H9 (cell line): ENCODE measurements around the gene CPNE7. TPM values are rescaled to one million over a fixed set of nuclear protein-coding genes. Genes with fewer than 3 reads are reported as not detected.

Experiments used
- DNase-seq: peaks from one replicate; pipeline ENCODE4 v3.0.0-alpha.2; 2017
- H2AFZ ChIP-seq: one replicate; pipeline ENCODE4 v1.6.1; 2013; ENCODE audit warnings: mild to moderate bottlenecking, low read length, control low read depth, moderate library complexity
- H2AK5ac ChIP-seq: 2 replicates; pipeline ENCODE4 v1.6.1; 2013; ENCODE audit warnings: low read length, control low read depth, mixed read lengths; ENCODE audit not compliant: insufficient read length
- H2BK120ac ChIP-seq: one replicate; pipeline ENCODE4 v1.6.1; 2013; ENCODE audit warnings: low read depth, mild to moderate bottlenecking, low read length, control low read depth, inconsistent platforms; ENCODE audit not compliant: poor library complexity, severe bottlenecking
- H2BK12ac ChIP-seq: 2 replicates; pipeline ENCODE4 v1.6.1; 2013; ENCODE audit warnings: low read length, control low read depth, mixed read lengths, low read depth; ENCODE audit not compliant: insufficient read length
- H2BK15ac ChIP-seq: 2 replicates; pipeline ENCODE4 v1.6.1; 2013; ENCODE audit warnings: low read depth, low read length, control low read depth
- H2BK20ac ChIP-seq: one replicate; pipeline ENCODE4 v1.6.1; 2013; ENCODE audit warnings: low read depth, mild to moderate bottlenecking, low read length, control low read depth, inconsistent platforms; ENCODE audit not compliant: poor library complexity, severe bottlenecking
- H2BK5ac ChIP-seq: 2 replicates; pipeline ENCODE4 v1.6.1; 2013; ENCODE audit warnings: low read length, control low read depth, mixed read lengths; ENCODE audit not compliant: insufficient read length
- H3K14ac ChIP-seq: 2 replicates; pipeline ENCODE4 v1.6.1; 2013; ENCODE audit warnings: low read length, control low read depth; ENCODE audit not compliant: insufficient read depth
- H3K18ac ChIP-seq: 2 replicates; pipeline ENCODE4 v1.6.1; 2013; ENCODE audit warnings: low read depth, mild to moderate bottlenecking, mixed read lengths, low read length, control low read depth; ENCODE audit not compliant: insufficient read length
- H3K23ac ChIP-seq: 2 replicates; pipeline ENCODE4 v1.6.1; 2013; ENCODE audit warnings: low read length, control low read depth, mixed read lengths, low read depth; ENCODE audit not compliant: insufficient read length
- H3K23me2 ChIP-seq: 2 replicates; pipeline ENCODE4 v1.6.1; 2013; ENCODE audit warnings: low read depth, mild to moderate bottlenecking, mixed read lengths, low read length, control low read depth; ENCODE audit not compliant: insufficient read length, poor library complexity, severe bottlenecking
- H3K27ac ChIP-seq: 2 replicates; pipeline ENCODE4 v1.5.1; 2013; ENCODE audit warnings: low read length, control low read depth, mixed read lengths, low read depth; ENCODE audit not compliant: insufficient read length
- H3K27me3 ChIP-seq: 2 replicates; pipeline ENCODE4 v1.6.1; 2013; ENCODE audit warnings: low read length, control low read depth, inconsistent platforms; ENCODE audit not compliant: insufficient read depth
- H3K4ac ChIP-seq: 2 replicates; pipeline ENCODE4 v1.6.1; 2013; ENCODE audit warnings: low read depth, mild to moderate bottlenecking, control low read depth, inconsistent platforms, low read length, moderate library complexity
- H3K4me1 ChIP-seq: 2 replicates; pipeline ENCODE4 v1.6.1; 2013; ENCODE audit warnings: low read length, control low read depth, inconsistent platforms; ENCODE audit not compliant: insufficient read depth
- H3K4me2 ChIP-seq: 2 replicates; pipeline ENCODE4 v1.6.1; 2013; ENCODE audit warnings: low read length, control low read depth, mixed read lengths; ENCODE audit not compliant: insufficient read length, insufficient read depth
- H3K56ac ChIP-seq: 2 replicates; pipeline ENCODE4 v1.6.1; 2013; ENCODE audit warnings: low read depth, mild to moderate bottlenecking, mixed read lengths, low read length, control low read depth; ENCODE audit not compliant: insufficient read length
- H3K79me1 ChIP-seq: 2 replicates; pipeline ENCODE4 v1.6.1; 2013; ENCODE audit warnings: low read depth, mild to moderate bottlenecking, moderate library complexity, low read length, control low read depth, inconsistent platforms; ENCODE audit not compliant: insufficient read depth, poor library complexity, severe bottlenecking
- H3K79me2 ChIP-seq: 2 replicates; pipeline ENCODE4 v1.6.1; 2013; ENCODE audit warnings: low read length, control low read depth, inconsistent platforms; ENCODE audit not compliant: insufficient read depth
- H3K9ac ChIP-seq: 2 replicates; pipeline ENCODE4 v1.6.1; 2013; ENCODE audit warnings: low read length, control low read depth, mixed read lengths; ENCODE audit not compliant: insufficient read length; ENCODE audit errors: extremely low read depth
- H3K9me3 ChIP-seq: one replicate; pipeline ENCODE4 v1.6.1; 2013; ENCODE audit warnings: low read depth, low read length, inconsistent platforms; ENCODE audit not compliant: control insufficient read depth
- H3T11ph ChIP-seq: one replicate; pipeline ENCODE4 v1.6.1; 2013; ENCODE audit warnings: mild to moderate bottlenecking, low read length, control low read depth, inconsistent platforms
- H4K20me1 ChIP-seq: one replicate; pipeline ENCODE4 v1.6.1; 2013; ENCODE audit not compliant: control insufficient read depth, insufficient read length, insufficient read depth
- H4K5ac ChIP-seq: 2 replicates; pipeline ENCODE4 v1.6.1; 2013; ENCODE audit warnings: low read depth, mild to moderate bottlenecking, mixed read lengths, low read length, control low read depth; ENCODE audit not compliant: insufficient read length
- H4K8ac ChIP-seq: replicated peaks from 2 replicates; pipeline ENCODE4 v1.6.1; 2013; ENCODE audit warnings: low read length, control low read depth, mixed read lengths, low read depth; ENCODE audit not compliant: insufficient read length
- H4K91ac ChIP-seq: 2 replicates; pipeline ENCODE4 v1.6.1; 2013; ENCODE audit warnings: low read depth, mild to moderate bottlenecking, moderate library complexity, mixed read lengths, low read length, control low read depth; ENCODE audit not compliant: insufficient read length
- H3K27ac Mint-ChIP-seq, 3 experiments: 2 replicates in 2 of 3; 3 replicates in 1 of 3; pipeline ENCODE4 v1.8.0; 2020 to 2021; ENCODE audit warnings: mixed read lengths in 3 of 3, mild to moderate bottlenecking in 1 of 3, moderate library complexity in 1 of 3
- H3K27me3 Mint-ChIP-seq: 2 replicates; pipeline ENCODE4 v1.8.0; 2021; ENCODE audit warnings: low read depth, mild to moderate bottlenecking, moderate library complexity, mixed read lengths
- H3K36me3 Mint-ChIP-seq, 3 experiments: 2 replicates in 2 of 3; 3 replicates in 1 of 3; pipeline ENCODE4 v1.8.0; 2020 to 2021; ENCODE audit warnings: low read depth in 3 of 3, mixed read lengths in 3 of 3; ENCODE audit not compliant: insufficient read depth in 1 of 3
- H3K4me1 Mint-ChIP-seq, 2 experiments: 2 replicates each; pipeline ENCODE4 v1.8.0; 2020; ENCODE audit warnings: mixed read lengths in 2 of 2
- H3K4me3 Mint-ChIP-seq, 2 experiments: 2 replicates in 1 of 2; 3 replicates in 1 of 2; pipeline ENCODE4 v1.8.0; 2020 to 2021; ENCODE audit warnings: mild to moderate bottlenecking in 2 of 2, mixed read lengths in 2 of 2, moderate library complexity in 1 of 2
- H3K9me3 Mint-ChIP-seq, 2 experiments: 2 replicates in 1 of 2; 3 replicates in 1 of 2; pipeline ENCODE4 v1.8.0; 2020; ENCODE audit warnings: mild to moderate bottlenecking in 2 of 2, mixed read lengths in 2 of 2, moderate library complexity in 1 of 2
- whole genome bisulfite sequencing: extraction: QIAGEN DNeasy Blood & Tissue Kit; methylation state at CpG from one replicate; pipeline ENCODE4 v1.1.7; 2013; ENCODE audit warnings: missing lambda C conversion rate, low lambda C conversion rate, mixed read lengths; ENCODE audit not compliant: insufficient read length; ENCODE audit errors: extremely low coverage; 5-methylcytosine and 5-hydroxymethylcytosine counted together
- total RNA-seq: library from RNA; stranded (reverse); gene quantifications from 2 replicates; pipeline ENCODE4 v1.2.1, GENCODE V29; 2021
- TF ChIP-seq, protein P1 (sequence below): fragments of 200-600 bp; sonication (generic); conservative IDR thresholded peaks from 3 replicates; pipeline ENCODE4 v1.8.0; 2021; ENCODE audit warnings: antibody characterized with exemption, mild to moderate bottlenecking

Gene CPNE7
- total RNA-seq, 1 experiment from 2014 or later = 23.4 TPM

DNA sequence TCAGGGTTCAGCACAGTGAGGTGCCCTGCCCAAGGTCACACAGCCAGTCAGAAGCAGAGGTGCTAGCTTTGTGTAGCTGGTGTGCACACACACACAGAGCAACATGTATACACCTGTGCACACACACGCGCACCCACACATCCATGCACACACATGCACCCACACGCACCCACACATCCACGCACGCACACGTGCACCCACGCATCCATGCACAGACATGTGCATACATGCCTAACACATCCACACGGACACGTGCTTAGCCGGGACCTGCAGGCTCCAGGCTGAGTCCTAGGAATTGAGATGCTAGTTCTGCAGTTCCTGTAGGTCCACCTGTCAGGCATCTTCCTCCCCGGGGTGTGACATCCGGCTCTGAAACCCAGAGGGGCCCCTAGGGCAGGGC is 24.9 kb downstream of the CPNE7 start:
- no peak overlapping the region for H4K8ac ChIP-seq
- WGBS = no CpG with 5 or more reads among the region's 12 CpGs

More for the DNA sequence above, 24.9 kb downstream of the CPNE7 start:
- Histone ChIP-seq H3K9me3 (no peaks in the 10 kb centered on the region), H4K5ac (no peak overlapping the region), H3K18ac (no peak overlapping the region), H2BK12ac (no peak overlapping the region), H3K4me1 (no peaks in the 10 kb centered on the region; the same call in 1 of the 2 replicates), H4K20me1 (no peaks in the 10 kb centered on the region), H3K27me3 (no peaks in the 10 kb centered on the region), H3K79me2 (no peaks in the 10 kb centered on the region), H2AK5ac (no peak overlapping the region), H3K27ac (no peak overlapping the region), H2BK20ac (no peak overlapping the region), H3K23ac (no peak overlapping the region), H2AFZ (no peak overlapping the region), H3K4me2 (no peak overlapping the region), H3K23me2 (no peaks in the 10 kb centered on the region), H2BK120ac (no peak overlapping the region), H3K4ac (no peak overlapping the region), H2BK15ac (no peak overlapping the region), H3K56ac (no peak overlapping the region), H3K14ac (no peak overlapping the region), H3K9ac (no peak overlapping the region), H3T11ph (no peak overlapping the region), H2BK5ac (no peak overlapping the region), H3K79me1 (no peaks in the 10 kb centered on the region), H4K91ac (no peak overlapping the region)
- DNase-seq = no peak
- Mint-ChIP-seq H3K27ac (no peak overlapping the region), H3K9me3 (no peaks in the 10 kb centered on the region; a peak in 1 of 5 replicates), H3K27me3 (peaks cover 4% of the 10 kb centered on the region), H3K4me3 (no peak overlapping the region), H3K4me1 (peaks cover 5 to 12% of the 10 kb centered on the region in 2 experiments), H3K36me3 (0 out of 7 replicates have a peak, but pooled peaks cover 0 to 3% (median 0%) of the 10 kb centered on the region in 3 experiments)
- TF ChIP-seq, protein P1, sequence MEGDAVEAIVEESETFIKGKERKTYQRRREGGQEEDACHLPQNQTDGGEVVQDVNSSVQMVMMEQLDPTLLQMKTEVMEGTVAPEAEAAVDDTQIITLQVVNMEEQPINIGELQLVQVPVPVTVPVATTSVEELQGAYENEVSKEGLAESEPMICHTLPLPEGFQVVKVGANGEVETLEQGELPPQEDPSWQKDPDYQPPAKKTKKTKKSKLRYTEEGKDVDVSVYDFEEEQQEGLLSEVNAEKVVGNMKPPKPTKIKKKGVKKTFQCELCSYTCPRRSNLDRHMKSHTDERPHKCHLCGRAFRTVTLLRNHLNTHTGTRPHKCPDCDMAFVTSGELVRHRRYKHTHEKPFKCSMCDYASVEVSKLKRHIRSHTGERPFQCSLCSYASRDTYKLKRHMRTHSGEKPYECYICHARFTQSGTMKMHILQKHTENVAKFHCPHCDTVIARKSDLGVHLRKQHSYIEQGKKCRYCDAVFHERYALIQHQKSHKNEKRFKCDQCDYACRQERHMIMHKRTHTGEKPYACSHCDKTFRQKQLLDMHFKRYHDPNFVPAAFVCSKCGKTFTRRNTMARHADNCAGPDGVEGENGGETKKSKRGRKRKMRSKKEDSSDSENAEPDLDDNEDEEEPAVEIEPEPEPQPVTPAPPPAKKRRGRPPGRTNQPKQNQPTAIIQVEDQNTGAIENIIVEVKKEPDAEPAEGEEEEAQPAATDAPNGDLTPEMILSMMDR = no peak
